Pulmonary artery endothelial cell (primary cell): ENCODE measurements around the gene KMT2D. TPM values are rescaled to one million over a fixed set of nuclear protein-coding genes. Genes with fewer than 3 reads are reported as not detected.

Experiments
- DNase-seq: peaks from one replicate; pipeline ENCODE4 v3.0.0-alpha.2; 2011; ENCODE audit warnings: low read depth, low spot score
- total RNA-seq: library from RNA; depleted of rRNA; stranded (reverse); fragments of >200 nt; gene quantifications from 2 replicates; pipeline ENCODE4 v1.2.3, GENCODE V29; 2014

Gene KMT2D, protein sequence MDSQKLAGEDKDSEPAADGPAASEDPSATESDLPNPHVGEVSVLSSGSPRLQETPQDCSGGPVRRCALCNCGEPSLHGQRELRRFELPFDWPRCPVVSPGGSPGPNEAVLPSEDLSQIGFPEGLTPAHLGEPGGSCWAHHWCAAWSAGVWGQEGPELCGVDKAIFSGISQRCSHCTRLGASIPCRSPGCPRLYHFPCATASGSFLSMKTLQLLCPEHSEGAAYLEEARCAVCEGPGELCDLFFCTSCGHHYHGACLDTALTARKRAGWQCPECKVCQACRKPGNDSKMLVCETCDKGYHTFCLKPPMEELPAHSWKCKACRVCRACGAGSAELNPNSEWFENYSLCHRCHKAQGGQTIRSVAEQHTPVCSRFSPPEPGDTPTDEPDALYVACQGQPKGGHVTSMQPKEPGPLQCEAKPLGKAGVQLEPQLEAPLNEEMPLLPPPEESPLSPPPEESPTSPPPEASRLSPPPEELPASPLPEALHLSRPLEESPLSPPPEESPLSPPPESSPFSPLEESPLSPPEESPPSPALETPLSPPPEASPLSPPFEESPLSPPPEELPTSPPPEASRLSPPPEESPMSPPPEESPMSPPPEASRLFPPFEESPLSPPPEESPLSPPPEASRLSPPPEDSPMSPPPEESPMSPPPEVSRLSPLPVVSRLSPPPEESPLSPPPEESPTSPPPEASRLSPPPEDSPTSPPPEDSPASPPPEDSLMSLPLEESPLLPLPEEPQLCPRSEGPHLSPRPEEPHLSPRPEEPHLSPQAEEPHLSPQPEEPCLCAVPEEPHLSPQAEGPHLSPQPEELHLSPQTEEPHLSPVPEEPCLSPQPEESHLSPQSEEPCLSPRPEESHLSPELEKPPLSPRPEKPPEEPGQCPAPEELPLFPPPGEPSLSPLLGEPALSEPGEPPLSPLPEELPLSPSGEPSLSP (N-terminal part only)
- 29.7 and 36.8 TPM in 2 replicates for total RNA-seq

DNA sequence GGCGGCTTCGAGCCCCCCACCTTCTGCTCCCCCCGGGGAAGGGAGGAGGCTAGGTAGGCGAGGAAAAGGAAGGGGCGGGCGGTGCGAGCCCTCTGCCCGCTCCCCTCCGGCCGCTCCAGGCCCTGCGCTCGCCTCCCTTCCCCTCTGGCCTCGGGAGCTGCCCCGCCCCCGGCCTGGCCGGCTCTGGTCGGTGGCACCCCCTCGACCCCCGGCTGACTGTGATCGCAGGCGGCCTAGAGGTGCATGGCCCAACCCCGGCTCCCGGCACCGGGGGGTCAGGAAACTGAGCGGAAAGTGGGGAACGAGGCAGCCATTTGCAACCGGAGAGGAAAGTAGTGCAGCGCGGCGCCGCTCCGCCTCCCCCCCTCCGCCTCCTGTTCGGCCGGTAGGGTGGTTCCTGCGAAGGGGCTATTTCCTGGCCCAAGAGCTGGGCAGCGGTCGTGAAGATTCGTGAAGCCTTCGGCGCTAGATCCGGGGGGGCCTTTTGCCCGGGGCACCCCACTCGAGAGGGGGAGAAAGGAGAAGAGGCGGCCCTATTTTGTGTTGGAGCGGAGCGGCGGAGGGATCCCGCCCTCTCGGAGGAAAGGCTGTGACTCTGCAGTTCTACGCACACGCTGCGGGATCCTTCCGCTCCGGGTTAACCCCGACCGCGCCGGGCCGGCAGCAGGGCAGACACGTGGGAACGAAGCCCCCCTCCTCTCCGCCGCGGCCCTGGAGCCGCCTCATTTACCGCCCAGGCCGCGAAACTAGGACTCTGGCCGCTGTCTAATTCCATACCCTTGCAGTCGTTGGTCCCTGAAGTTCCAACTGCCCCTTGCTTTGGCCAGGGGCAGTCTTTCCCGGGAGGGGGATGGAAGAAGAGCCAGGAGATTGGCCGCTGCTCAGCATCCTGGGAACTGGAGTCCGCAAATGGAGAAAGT is at the start of gene KMT2D:
Gene KMT2D (minus strand): TSS at position 558 of the 920 bp plus-strand sequence. CDS start 5,470 bp downstream, outside the sequence.
- DNase-seq = peak; percentile 88

DNA sequence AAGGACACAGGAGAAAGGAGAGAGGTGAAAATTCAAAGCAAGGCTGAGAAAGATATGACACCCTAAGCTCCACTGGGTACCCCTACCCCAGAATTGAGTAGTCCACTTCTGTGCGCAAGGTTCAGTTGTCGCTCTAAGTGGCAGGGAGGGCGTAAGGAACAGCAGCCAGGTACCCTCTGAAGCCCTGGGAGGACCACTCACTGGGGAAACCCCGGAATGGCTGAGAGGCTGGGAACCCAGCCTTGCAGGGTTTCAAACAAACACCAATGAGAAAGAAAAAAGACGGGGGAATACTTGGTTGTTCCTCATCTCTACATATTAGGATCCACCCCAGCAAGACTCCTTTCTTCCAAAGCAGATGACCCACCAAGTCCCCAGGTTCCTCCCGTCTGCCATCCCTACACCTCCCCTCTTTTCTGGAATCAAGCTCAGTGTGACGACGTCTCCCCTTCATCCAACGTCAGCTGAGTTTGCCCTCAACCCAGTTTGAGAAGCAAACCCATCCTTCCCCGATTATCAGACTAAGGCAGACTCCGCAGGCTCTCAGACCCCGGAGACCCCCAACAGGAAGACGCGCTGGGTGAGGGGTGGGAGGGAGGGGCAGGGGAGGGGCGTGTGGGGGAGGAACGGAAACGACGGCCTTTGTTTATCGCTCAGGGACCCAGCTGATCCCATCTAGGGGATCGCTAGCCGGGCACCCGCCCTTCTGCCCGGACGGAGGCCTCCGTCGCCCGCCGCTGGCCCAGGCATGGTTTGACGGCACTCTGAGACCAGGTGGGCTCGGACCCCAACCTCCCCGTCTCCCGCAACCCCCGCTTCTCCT is 49.3 kb upstream of the KMT2D start:
- DNase-seq = no peak

DNA sequence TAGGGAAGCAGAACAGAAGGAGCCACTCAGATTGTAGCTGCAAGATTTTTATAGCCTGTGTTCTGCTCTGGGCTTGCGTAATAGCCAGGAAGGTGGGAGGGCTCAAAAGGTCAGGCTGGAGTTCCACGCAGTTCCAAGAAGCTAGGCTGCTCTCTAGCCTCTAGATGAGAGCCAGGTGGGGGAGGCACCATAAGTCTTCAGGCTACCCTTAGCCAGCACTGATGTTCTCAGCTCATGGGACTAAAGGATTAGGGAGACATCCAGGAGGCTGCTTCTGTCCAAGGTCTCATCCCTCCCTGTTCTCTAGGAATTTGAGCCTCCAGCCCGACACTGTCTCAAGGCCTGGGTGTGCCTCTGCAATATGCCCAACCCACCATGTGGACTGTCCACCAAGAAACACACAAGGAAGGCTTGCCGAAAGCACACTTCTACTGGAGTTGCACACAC is 48.4 kb upstream of the KMT2D start:
- DNase-seq = no peak

DNA sequence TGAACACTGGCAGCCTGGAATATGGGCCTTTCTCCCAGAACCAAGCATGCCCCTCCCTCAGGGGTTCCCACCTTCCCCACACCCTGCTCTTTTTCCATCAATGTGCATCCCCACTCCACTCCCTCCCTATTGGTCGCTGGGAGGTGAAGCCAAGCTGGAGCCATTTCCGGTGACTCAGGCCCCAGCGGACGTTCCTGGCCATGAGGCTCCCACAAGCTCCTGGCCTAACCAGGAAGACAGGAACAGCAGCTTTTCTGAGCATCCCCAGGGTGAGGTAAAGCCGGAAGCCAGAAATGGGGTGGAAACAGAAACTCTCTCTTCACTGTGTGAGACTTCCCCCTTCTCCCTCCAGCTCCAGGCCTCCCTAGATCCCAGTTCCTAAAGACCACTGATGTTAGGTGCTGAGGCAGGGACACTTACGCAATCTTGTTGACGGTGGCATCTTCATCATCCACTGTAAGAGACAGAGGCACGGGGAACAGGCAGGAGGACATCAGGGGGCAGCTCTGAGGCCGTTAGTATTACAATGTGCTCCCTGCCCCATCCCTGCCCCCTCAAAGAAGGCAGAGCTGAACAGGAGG is 45.0 kb upstream of the KMT2D start:
- no peak for DNase-seq

DNA sequence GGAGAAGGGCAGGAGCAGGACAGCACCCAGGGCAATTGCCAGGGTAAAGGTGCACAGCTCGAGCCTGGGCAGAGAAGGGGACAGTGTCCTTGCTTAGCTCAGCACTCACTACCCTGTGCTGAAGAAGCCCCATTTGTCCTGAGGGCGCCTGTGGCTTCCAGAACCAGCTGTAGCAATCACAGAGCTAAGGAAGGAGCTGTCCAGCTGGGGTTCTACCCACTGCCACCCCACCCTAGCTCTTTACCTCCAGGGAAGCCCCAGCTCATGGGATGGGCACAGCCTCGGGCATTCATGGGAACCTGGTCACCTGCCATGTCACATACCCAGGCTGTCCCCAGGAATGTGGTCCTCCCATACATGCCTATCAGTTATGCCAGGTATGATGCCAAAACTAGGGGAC is 44.2 kb upstream of the KMT2D start:
- no peak for DNase-seq

DNA sequence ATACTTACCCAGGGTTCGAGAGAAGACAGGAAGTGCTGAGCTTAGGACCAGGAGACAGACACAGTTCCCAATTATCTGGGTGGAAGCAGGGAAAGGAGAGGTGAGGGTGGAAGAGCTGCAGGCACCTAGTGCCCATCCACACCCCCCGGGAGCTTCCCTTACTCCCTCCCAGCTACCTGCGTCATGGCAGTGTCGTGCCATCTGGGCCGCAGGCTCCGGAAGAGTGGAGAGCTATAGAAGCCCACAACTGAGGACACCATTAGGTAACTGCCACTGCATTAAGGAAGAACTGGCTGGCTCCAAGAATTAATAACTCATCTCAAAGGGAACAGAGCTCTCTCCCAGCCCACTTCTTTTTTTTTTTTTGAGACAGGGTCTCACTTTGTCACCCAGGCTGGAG is 39.8 kb upstream of the KMT2D start:
- no peak for DNase-seq

DNA sequence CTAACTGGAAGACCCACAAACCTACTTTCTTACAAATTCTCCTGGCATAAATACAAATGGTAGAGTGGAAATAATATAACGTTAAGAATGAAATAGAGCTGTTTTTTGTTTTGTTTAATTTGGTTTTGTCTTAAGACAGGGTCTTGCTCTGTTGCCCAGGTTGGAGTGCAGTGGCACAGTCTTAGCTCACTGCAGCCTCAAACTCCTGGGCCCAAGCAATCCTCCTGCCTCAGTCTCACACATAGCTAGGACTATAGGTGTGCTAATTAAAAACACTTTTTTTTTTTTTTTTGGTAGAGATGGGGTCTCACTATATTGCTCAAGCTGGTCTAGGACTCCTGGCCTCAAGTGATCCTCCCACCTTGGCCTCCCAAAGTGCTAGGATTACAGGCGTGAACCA is 38.1 kb upstream of the KMT2D start:
- no peak for DNase-seq

DNA sequence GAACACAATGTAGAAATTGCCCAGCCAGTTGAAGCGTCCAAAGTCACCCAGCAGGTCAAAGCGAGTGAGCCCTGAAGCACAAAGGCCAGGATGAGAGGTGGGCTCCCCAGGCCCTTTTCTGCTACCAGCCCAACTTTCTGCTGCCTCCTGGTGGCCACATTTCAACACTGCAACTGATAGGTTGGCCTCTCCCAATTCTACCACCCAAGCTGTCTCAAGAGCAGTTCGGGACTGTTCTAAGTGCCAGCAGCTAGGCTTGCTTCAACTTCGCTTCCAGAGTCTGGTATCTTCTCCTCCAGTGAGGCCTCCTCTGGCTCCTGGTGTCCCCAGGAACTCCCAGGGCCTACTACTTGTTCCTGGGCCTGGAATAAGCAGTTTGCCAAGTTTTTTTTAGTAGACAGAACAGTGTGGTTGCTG is 37.4 kb upstream of the KMT2D start:
- no peak for DNase-seq

DNA sequence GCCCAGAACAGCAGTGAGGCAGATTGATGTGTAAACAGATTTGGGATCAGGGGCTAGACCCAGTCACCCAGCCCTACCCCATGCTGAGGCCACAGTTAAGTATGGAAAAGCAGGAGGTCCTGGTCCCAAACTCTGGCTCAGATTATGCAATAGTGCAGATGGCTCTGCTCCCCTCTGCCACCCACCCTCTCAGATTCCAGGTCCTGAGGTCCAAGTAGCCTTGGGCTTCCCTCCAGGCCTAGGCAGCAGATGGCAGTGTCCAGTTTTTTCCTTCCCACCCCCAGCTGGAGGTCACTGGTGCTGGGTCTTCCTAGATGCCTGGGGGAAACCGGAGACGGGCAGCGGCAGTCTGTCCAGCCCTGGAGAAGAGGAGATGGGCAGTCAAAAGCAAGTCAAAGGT is 36.8 kb upstream of the KMT2D start:
- DNase-seq = no peak

DNA sequence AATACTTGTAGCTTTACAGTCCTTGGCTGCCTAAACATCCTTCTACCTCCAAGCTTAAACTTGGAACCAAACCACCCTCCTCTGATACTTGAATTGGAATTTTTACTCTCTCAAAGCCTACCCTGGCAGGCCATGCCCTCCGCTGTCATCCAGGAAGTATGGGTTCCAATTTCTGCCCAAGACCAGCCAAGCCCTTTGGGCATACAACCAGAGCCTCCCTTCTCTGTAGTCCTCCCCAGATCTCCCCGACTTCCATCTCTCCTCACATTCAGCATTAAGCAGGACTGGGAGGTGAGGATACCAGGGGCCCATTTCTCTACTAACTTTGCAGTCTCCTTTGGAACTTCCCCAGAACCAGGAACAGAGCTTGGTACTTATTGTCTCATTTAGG is 34.4 kb upstream of the KMT2D start:
- no peak for DNase-seq

DNA sequence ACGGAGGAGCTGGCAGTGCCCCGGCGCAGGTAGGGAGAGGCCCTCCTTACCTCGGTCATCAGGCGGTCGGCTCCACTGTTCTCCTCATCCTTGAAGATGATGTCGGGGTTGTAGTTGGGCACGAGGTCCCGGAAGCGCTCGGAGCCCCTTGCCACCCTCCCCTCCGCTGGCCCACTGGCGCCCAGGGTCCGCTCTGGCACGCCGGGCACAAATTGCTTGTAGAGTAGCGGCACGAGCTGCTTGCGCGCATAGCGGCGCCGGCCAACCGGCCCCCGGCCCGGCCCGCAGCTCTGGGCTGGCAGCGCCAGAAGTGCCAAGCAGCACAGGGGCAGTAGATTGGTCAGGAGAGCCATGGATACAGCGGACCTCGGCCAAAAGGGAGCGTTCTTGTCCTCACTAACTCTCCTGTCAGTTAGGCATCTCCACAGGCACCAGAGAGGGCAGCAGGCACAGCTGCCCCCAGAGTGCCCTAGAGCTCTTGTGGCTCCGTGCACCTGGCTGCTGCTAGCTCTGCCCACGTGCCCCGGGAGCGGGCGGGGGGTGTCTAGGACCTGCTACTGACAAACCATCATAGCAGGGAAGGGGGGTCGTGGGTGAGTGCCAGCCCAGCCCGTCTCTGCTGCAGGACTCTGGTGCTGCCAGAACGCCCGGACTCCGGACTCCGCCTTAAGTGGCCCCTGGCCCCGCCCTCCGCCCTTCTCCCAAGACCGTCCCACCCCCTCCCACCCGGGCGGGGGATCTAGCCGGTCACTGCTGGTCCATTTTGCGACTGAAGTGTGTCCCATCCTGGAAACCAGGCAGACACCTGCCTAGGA is 33.8 kb upstream of the KMT2D start, which contains the start of gene DHH:
Gene DHH (minus strand): TSS at position 642 of the 815 bp plus-strand sequence. CDS start 289 bp downstream, at position 353.
- no peak for DNase-seq

DNA sequence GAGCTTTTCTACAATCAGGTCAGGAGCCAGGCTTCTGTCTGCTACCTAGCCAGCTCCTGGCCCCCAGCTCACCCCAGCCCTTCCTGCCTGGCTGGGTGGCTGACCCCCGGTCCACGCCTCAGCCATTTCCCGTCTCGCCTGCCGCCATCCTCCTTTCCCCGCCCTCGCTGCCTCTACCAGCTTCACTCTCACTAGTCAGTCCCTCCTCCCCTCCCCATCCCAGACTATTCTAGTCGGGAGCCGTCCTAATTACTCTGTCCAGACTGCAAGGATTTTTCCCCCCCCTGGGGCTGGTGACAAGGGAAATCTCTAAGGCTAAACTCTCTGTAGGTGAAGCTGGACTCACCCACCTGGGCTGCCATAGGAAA is 33.2 kb upstream of the KMT2D start:
- no peak for DNase-seq

DNA sequence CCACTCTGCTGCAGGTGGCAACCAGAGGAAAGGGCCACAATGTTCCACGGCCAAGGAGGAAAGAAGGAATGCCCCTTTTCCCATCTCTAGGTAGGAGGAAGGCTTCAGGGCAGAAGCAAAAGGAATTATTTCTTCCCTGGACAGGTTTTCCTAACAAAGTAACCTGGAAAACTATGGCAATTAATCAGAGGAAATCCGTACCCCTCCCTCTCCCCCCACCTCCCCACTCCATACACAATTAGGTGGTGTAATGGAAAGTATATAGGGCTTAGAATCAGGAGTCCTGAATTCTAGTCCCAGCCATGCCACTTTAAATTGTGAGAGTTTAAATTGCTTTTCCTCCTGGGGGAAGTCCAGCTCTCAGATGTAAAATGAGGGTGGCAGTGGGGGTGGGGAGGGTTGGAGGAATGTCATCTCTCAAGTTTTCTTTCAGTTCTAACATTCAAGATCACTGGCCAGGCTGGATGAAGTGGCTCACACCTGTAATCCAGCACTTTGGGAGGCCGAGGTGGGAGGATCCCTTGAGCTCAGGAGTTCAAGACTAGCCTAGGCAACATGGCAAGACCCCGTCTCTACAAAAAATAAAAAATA is 32.3 kb upstream of the KMT2D start:
- DNase-seq = no peak

DNA sequence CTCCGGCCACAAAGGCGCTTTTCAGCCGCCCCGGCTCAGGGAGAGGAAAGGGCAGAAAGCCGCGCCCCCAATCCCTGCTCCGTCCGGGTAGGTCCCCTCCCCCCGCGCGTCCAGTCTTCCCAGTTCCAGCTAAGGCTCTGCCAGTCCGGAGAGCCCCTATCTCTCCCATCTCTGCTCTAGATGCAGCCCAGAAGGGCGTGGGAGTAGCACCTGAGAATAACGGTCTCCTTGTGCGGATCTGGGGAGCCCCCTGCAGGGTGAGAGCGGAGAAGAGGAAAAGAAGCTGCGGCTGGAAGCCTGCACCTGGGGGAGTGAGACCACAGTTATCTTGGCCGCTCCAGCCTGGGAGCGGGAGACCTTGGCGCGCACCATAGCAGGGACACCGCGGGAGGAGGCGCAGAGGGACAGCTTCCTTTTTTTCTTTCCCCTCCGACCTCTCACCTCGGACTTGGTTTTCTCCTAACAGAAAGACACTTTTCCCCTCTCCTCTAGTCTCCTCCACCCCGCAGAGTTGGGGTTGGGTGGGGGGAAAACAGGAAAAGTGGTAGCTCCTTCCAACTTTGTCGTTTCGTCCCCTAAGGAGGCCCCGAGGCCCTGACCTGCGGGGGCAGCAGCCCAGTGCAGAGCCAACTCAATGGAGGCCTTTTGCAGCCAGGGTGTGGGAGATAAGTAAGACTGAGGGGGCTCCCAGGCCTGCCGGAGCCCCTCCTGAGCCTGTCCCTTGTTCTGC is 31.7 kb upstream of the KMT2D start:
- DNase-seq = no peak

DNA sequence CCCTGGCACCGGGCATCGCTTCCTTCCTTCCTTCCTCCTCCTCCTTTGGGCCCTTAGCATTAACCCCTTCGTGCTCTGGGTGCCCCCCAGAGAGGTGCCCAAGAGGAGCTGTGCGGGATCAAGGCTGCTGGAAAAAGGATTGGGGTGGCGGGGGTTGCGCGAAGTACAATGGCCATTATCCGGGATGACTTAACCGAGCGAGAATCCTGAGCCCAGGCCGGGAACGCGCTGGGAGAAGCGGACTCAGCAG is 31.2 kb upstream of the KMT2D start:
- no peak for DNase-seq

DNA sequence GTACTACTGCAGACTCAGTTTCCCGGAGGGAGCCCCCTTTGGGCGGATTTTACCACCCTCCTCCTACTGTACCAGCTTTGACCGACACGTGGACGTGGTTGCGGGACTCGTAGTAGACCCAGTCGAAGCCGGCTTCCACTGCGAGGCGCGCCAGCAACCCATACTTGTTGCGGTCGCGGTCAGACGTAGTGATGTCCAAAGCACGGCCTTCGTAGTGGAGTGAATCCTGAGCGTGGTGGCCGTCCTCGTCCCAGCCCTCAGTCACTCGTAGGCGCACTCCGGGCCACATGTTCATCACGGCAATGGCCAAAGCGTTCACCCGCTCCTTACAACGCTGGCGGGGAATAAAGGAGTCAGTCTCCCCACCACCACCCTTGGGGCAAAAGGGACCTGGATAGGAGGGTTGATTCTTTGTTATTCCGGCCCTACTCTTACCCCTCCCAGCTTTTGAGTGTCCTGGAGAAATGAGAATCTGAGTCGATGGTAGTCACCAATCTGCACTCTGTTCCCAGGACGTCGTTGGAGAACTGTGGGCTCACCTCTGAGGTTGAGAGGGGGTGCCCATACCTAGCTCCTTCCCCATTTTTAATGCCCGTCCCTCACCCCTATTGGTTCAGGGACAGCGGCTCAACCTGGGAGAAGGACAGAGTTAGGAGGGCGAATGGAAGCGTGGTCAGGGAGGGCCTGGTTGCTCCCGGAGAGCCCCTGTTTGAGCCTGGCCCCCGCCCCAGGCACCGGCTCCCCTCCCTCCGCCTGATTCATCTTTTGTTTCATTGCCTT is 30.7 kb upstream of the KMT2D start:
- no peak for DNase-seq
